B cell (primary cell): ENCODE measurements around the gene ALDH1B1. TPM values are rescaled to one million over a fixed set of nuclear protein-coding genes. Genes with fewer than 3 reads are reported as not detected.

Experiments
- ATAC-seq: fragments of 200-7000 bp; cut with Tn5 transposase; one replicate; pipeline ENCODE4 v1.10.0; 2021; ENCODE audit warnings: low read depth, mild to moderate bottlenecking, moderate number of reproducible peaks, moderate library complexity
- CTCF ChIA-PET: fragments of 350-600 bp; sonication (Branson Sonifier 250); formaldehyde crosslinking; loops from one replicate; lab custom pipeline; 2021; ENCODE audit warnings: antibody characterized with exemption, inconsistent platforms; lab: Charles Lee
- POLR2A ChIA-PET: fragments of 350-600 bp; sonication (Branson Sonifier 250); formaldehyde crosslinking; loops from one replicate; lab custom pipeline; 2021; ENCODE audit warnings: antibody characterized with exemption; lab: Charles Lee
- DNase-seq: peaks from one replicate; pipeline ENCODE4 v3.0.0; 2013
- H2AFZ ChIP-seq: 2 replicates; pipeline ENCODE4 v1.6.1; 2012; ENCODE audit warnings: mild to moderate bottlenecking, low read depth, low read length; ENCODE audit not compliant: insufficient read depth, poor library complexity, severe bottlenecking
- H3K27ac ChIP-seq, 2 donors: 1 replicate in 1 of 2; 2 replicates in 1 of 2; pipeline ENCODE4 v1.5.1; 2012 to 2013; ENCODE audit warnings: low read length in 2 of 2, mild to moderate bottlenecking in 2 of 2, moderate library complexity in 1 of 2
- H3K27me3 ChIP-seq, 4 experiments: fragments of 200-600 bp in 1 of 4; sonication (generic) in 1 of 4; replicated peaks in 1 of 4; 1 replicate in 2 of 4; 2 replicates in 2 of 4; pipeline versions ENCODE4 v1.6.1 to v1.7.0; 2013 to 2016; ENCODE audit warnings: low read length in 3 of 4, mild to moderate bottlenecking in 2 of 4, mixed read lengths in 1 of 4, moderate library complexity in 1 of 4; ENCODE audit not compliant: insufficient read depth in 4 of 4, control insufficient read depth in 3 of 4; ENCODE audit errors: control extremely low read depth in 1 of 4
- H3K36me3 ChIP-seq, 2 experiments: replicated peaks in 1 of 2; 1 replicate in 1 of 2; 2 replicates in 1 of 2; pipeline versions ENCODE4 v1.6.1 to v1.7.1; 2013; ENCODE audit warnings: low read length in 1 of 2; ENCODE audit not compliant: insufficient read depth in 2 of 2, control insufficient read depth in 1 of 2; ENCODE audit errors: control extremely low read depth in 1 of 2, extremely low read depth in 1 of 2
- H3K4me1 ChIP-seq, 2 donors: fragments of 200-600 bp in 1 of 2; sonication (generic) in 1 of 2; 1 replicate in 1 of 2; 2 replicates in 1 of 2; pipeline versions ENCODE4 v1.5.1 to v1.6.1; 2013 to 2017; ENCODE audit warnings: low read length in 2 of 2; ENCODE audit not compliant: control insufficient read depth in 2 of 2, insufficient read depth in 2 of 2
- H3K4me2 ChIP-seq: replicated peaks from 2 replicates; pipeline ENCODE3; 2012; ENCODE audit warnings: mild to moderate bottlenecking, low read depth, low read length; ENCODE audit not compliant: poor library complexity, severe bottlenecking
- H3K4me3 ChIP-seq, 5 experiments: fragments of 200-600 bp in 1 of 5; sonication (generic) in 1 of 5; 1 replicate in 3 of 5; 2 replicates in 2 of 5; pipeline versions ENCODE4 v1.5.1 to v1.7.0; 2011 to 2016; ENCODE audit warnings: low read length in 4 of 5, mild to moderate bottlenecking in 4 of 5, low read depth in 2 of 5, control low read depth in 1 of 5, moderate library complexity in 1 of 5; ENCODE audit not compliant: insufficient read depth in 1 of 5; ENCODE audit errors: control extremely low read depth in 1 of 5, extremely low read depth in 1 of 5
- H3K79me2 ChIP-seq: fragments of 200-600 bp; sonication (generic); one replicate; pipeline ENCODE4 v1.6.0; 2016; ENCODE audit warnings: low read length; ENCODE audit not compliant: control insufficient read depth, insufficient read depth
- H3K9ac ChIP-seq: fragments of 200-600 bp; sonication (generic); 2 replicates; pipeline ENCODE4 v1.6.1; 2017; ENCODE audit warnings: mild to moderate bottlenecking, low read length, moderate library complexity
- H3K9me3 ChIP-seq, 3 donors: one replicate each; pipeline versions ENCODE4 v1.6.1 to v1.7.1; 2013; ENCODE audit warnings: low read length in 2 of 3; ENCODE audit not compliant: control insufficient read depth in 2 of 3, insufficient read depth in 1 of 3; ENCODE audit errors: control extremely low read depth in 1 of 3
- H4K20me1 ChIP-seq: 2 replicates; pipeline ENCODE4 v1.6.0; 2012; ENCODE audit warnings: mild to moderate bottlenecking, low read length; ENCODE audit not compliant: insufficient read depth, control insufficient read depth, poor library complexity, severe bottlenecking
- H3K27ac Mint-ChIP-seq: one replicate; pipeline ENCODE4 v1.8.0; 2021; ENCODE audit warnings: mixed read lengths
- H3K27me3 Mint-ChIP-seq: one replicate; pipeline ENCODE4 v1.8.0; 2021; ENCODE audit warnings: mixed read lengths
- H3K4me1 Mint-ChIP-seq: one replicate; pipeline ENCODE4 v1.8.0; 2021; ENCODE audit warnings: mixed read lengths
- H3K4me3 Mint-ChIP-seq: one replicate; pipeline ENCODE4 v1.8.0; 2021; ENCODE audit warnings: mixed read lengths
- H3K9me3 Mint-ChIP-seq: one replicate; pipeline ENCODE4 v1.8.0; 2022; ENCODE audit warnings: mixed read lengths; ENCODE audit not compliant: insufficient read depth
- CTCF ChIP-seq: fragments of 200-600 bp; IDR thresholded peaks from one replicate; pipeline ENCODE4 v1.8.0; 2022; ENCODE audit warnings: antibody characterized with exemption, mild to moderate bottlenecking
- EZH2 ChIP-seq: IDR thresholded peaks from 2 replicates; pipeline ENCODE4 v1.6.1; 2012; ENCODE audit warnings: borderline replicate concordance, low read depth, mild to moderate bottlenecking, moderate library complexity, low read length; ENCODE audit not compliant: insufficient read depth, poor library complexity, severe bottlenecking
- WGBS: methylation state at CpG from one replicate; pipeline ENCODE4 v1.1.5; 2013; ENCODE audit warnings: missing lambda C conversion rate; ENCODE audit not compliant: insufficient coverage; 5-methylcytosine and 5-hydroxymethylcytosine counted together
- intact Hi-C: fragments of 100-400 bp; cut with micrococcal nuclease; formaldehyde crosslinking; loops from one replicate; pipeline ENCODE4 v1.10.0; 2022
- polyA plus RNA-seq: library from polyadenylated mRNA; depleted of rRNA; stranded (reverse); fragments of >200 nt; gene quantifications from 2 replicates; pipeline ENCODE4 v1.2.3, GENCODE V29; 2012
- total RNA-seq, 2 donors: library from RNA; stranded (reverse); fragments of 120-200 nt in 1 of 2; gene quantifications; 1 replicate in 1 of 2; 2 replicates in 1 of 2; pipeline versions ENCODE4 v1.2.3 to v1.2.4, GENCODE V29; 2013 to 2022

ALDH1B1 gene
- total and polyA plus RNA-seq, 2 donors (not counting 1 experiment from before 2014, with no cell fraction given) = 0.81 to 4.8 TPM

- peaks cover 39% of the 10 kb centered on the region for H3K27me3 Mint-ChIP-seq
- H3K79me2 ChIP-seq = no peaks in the 10 kb centered on the region
Measured at GRCh38 chr9:38401994-38402393, 9.5 kb downstream of the ALDH1B1 start.

GRCh38 chr9:38404314-38404713, 11.8 kb downstream of the ALDH1B1 start:
- CTCF ChIA-PET = no interaction called here
- H3K9me3 Mint-ChIP-seq = no peaks in the 10 kb centered on the region
- no peaks in the 10 kb centered on the region for H3K4me1 Mint-ChIP-seq
- Histone ChIP-seq H3K36me3 (no peaks in the 10 kb centered on the region), H3K9ac (no peak overlapping the region), H4K20me1 (no peaks in the 10 kb centered on the region), H3K9me3 (no peaks in the 10 kb centered on the region), H2AFZ (no peak overlapping the region), H3K27me3 (peaks cover 0 to 8% (median under 1%) of the 10 kb centered on the region in 4 experiments), H3K27ac (no peak overlapping the region), H3K4me2 (no peak overlapping the region), H3K4me1 (peaks cover 0 to 3% of the 10 kb centered on the region in 2 donors), H3K79me2 (no peaks in the 10 kb centered on the region), H3K4me3 (no peak overlapping the region)
- no peak for DNase-seq
- no peak overlapping the region for H3K27ac Mint-ChIP-seq
- H3K27me3 Mint-ChIP-seq = peaks cover 51% of the 10 kb centered on the region
- WGBS = 80% methylated on average over 6 of the region's 6 CpGs
- POLR2A ChIA-PET = no interaction called here
- no peak overlapping the region for H3K4me3 Mint-ChIP-seq
- TF ChIP-seq EZH2 = no peak
- TF ChIP-seq CTCF = no peak
- ATAC-seq = no peak
- intact Hi-C loops = no loop called here

More at GRCh38 chr9:38401994-38402393, 9.5 kb downstream of the ALDH1B1 start:
- 90% methylated on average over 3 of the region's 6 CpGs for WGBS
- no peak overlapping the region for H3K4me3 ChIP-seq
- H2AFZ ChIP-seq = no peak overlapping the region
- peaks cover 0 to under 1% (median 0%) of the 10 kb centered on the region in 3 donors for H3K9me3 ChIP-seq
- Mint-ChIP-seq H3K27ac (no peak overlapping the region), H3K4me1 (no peaks in the 10 kb centered on the region), H3K4me3 (no peak overlapping the region), H3K9me3 (no peaks in the 10 kb centered on the region)
- no peaks in the 10 kb centered on the region for H3K36me3 ChIP-seq
- no peak overlapping the region for H3K27ac ChIP-seq
- DNase-seq (no peak), ATAC-seq (no peak)
- intact Hi-C loops = no loop called here
- ChIA-PET POLR2A (no interaction called here), CTCF (interaction anchor here (1.1 to 1.8 kb wide), 2 partner anchors 313 to 488 kb away, joined by 3 to 8 read pairs; no protein-coding TSS in a partner anchor)
- no peak overlapping the region for H3K9ac ChIP-seq
- H3K4me2 ChIP-seq = no peak overlapping the region
- peaks cover 0 to 3% of the 10 kb centered on the region in 2 donors for H3K4me1 ChIP-seq
- no peak for TF ChIP-seq CTCF
- no peak for TF ChIP-seq EZH2
- H4K20me1 ChIP-seq = no peaks in the 10 kb centered on the region
- peaks cover 0 to 8% (median 0%) of the 10 kb centered on the region in 4 experiments for H3K27me3 ChIP-seq
